ENCODE data around the gene ALMS1.
"Not testable (repeated sequence)": the region's sequence is repeated elsewhere in the genome, so short reads cannot be mapped to it uniquely, and the experiment has no call there.

Gene ALMS1

DNA sequence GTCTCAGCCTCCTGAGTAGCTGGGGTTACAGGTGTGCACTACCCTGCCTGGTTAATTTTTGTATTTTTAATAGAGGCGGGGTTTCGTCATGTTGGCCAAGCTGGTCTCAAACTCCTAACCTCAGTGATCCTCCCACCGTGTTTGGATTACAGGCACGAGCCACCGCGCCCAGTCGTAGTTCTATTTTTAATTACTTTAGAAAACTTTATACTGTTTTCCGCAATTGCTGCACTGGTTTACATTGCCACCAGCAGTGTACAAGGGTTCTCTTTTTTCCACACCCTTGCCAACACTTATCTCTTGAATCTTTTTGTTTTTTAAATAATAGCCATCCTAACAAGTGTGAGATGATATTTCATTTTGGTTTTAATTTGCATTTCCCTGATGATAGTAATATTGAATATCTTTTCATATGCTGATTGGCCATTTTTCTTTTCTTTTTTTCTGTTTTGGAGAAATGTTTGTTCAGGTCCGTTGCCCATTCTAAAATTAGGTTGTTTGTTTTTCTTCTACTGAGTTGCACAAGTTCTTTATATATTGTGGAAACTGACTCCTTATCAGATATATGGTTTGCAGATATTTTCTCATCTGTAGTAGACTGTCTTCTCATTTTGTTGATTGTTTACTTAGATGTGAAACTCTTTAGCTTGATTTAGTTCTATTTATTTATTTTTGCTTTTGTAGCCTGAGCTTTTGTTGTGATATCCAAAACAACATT lies 16.9 kb downstream of the ALMS1 start:
- DNase-seq (ENCODE audit: low spot score) = no peak

DNA sequence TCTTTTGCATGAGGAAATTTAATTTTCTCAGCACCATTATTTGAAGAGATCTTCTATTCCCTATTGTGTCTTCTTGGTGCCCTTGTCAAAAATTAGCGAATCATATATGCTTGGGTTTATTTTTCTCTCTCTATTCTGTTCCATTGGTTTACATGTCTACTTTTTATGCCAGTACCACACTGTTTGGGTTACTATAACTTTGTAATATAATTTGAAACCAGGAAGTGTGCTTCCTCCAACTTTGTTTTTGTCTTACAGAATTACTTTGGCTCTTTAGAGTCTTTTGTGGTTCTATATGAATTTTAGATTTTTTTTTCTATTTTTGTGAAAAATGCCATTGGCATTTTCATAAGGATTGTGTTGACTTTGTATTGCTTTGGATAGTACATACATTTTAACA lies 17.6 kb downstream of the ALMS1 start:
- no peak for DNase-seq (ENCODE audit: low spot score)

DNA sequence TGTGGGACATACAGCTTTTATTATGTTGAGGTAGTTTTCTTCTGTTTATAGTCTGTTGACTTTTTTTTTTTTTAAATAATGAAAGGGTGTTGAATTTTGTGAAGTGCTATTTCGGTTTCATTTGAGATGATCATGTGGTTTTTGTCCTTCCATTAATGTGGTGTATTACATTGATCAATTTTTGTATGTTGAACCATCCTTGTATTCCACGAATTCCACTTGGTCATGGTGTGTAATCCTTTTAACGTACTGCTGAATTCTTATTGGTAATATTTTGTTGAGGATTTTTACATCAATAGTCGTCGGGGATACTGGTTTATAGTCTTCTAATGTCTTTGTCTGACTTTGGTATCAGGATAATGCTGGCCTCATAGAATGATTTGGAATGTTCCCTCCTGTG lies 18.8 kb downstream of the ALMS1 start:
- no peak for DNase-seq (ENCODE audit: low spot score)

DNA sequence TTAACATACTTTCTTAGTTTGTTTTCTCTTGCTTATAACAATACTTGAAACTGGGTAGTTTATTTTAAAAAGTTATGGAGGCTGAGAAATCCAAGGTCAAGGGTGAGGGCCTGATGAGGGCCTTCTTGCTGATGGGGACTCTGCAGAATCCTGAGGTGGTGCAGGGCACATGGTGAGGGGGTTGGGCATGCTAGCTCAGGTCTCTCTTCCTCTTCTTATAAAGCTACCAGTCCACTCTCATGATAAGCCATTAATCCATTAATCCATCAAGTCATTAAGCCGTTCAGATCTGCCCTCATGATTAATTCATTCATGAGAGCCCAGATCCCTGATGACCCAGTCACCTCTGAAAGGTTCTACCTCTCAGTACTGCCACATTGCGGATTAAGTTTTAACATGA lies 21.4 kb downstream of the ALMS1 start:
- no peak for DNase-seq (ENCODE audit: low spot score)

DNA sequence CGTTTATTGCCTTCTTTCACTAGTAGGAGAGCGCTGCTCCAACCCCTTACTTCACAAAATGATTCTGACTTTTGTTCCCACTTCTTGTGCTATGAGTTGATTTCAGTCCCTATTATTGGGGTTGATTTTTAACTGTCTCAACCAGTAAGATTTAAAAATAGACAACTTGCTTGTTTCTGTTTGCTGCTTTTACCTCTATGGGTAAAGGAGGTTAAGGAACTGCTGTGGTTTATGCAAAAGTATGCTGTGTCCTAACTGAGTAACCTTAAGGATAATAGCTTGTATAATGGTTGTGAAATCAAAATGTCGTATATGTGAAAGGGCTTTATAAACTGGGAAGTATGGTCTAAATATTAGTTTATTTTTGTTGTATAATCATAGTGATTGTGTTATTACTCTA lies 22.6 kb downstream of the ALMS1 start:
- DNase-seq (ENCODE audit: low spot score) = no peak

DNA sequence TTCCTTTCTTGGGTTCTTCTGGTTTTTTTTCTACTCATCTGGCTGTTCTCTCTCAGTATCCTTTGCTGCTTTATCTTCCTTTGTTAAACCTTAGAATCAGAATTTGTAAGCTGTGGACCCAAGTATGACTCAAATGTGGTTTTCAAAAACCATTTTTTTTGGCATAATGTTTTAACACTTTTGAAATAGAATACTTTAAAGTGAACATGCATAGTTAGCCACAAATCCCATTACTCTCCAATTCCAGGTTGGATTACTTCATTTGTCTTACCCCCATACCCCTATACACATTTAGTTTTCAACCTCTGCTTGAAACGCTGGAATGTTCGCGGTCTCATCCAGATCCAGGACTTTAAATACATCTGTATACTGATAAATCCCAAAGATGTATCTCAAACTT lies 29.1 kb downstream of the ALMS1 start:
- DNase-seq (ENCODE audit: low spot score) = no peak

DNA sequence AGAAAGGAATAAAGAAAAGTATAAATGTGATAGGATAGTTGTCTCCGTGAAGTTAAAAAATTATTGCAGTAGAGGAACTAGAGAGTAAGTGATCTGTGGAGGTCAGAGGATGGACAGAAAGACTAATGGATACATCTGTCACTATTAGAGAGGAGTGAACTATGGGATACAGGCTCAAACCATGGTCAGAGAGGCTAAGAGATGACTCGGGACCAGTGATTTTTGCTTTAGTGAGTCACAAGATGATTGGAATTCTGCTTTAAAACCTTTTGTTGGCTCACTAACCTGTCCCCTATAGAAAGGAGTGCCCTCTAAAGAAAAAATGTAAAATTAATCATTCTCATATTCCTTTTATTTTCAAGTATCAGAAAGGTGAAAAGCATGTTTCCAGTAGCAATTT lies 30.3 kb downstream of the ALMS1 start:
- no peak for DNase-seq (ENCODE audit: low spot score)

DNA sequence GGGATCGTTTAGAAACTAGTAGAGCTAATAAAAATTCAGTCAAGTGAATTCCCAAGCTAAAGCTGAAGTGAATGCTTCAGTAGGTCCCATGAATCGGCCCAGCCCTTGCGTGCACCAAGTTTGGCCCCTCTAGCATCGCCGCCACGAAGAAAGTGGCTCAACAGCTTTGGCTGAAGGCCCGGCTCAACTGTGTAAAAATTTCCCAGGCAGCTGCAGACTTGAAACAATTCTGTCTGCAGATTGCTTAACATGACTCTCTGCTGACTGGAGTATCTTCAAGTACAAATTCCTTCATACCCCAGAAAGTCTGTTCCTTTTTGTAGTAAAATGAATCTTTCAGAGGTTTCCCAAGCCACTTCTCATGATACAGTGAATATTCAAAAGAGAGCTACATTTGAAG lies 32.7 kb downstream of the ALMS1 start:
- peak; percentile 6 for DNase-seq (ENCODE audit: low spot score)

DNA sequence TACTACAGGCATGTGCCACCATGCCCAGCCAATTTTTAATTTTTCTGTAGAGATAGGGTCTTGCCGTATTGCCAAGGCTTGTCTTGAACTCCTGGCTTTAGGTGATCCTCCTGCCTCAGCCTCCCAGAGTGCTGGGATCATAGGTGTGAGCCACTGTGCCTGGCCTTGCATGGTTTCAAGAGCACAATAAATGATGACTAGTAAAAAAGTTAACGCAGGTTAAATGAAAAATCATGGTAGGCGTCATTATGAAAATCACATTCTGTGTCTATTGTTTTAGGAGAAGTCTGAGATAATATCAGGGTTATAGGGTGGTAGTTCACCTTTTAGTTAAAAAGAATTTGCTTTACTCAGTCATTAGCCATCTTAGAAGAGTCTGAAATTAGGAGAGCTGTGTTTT lies 38.3 kb downstream of the ALMS1 start:
- no peak for DNase-seq (ENCODE audit: low spot score)

DNA sequence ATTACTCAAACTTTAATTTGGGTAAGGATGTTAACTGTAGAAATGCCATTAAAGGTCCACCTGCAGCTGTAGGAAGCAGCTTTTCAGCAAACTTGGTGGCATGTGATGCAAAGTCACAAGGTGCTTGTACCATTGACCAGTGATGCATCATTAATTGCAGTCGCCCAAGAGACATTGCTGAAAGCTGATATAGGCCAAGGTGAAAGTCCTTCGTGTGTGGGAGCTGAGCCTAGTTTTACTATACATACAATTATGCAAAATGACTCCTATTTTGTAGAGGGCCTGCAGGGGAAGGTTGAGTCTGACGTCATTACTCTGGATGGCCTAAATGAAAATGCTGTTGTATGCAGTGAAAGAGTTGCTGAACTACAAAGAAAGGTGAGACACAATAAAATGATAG lies 40.5 kb downstream of the ALMS1 start:
- DNase-seq (ENCODE audit: low spot score) = no peak

DNA sequence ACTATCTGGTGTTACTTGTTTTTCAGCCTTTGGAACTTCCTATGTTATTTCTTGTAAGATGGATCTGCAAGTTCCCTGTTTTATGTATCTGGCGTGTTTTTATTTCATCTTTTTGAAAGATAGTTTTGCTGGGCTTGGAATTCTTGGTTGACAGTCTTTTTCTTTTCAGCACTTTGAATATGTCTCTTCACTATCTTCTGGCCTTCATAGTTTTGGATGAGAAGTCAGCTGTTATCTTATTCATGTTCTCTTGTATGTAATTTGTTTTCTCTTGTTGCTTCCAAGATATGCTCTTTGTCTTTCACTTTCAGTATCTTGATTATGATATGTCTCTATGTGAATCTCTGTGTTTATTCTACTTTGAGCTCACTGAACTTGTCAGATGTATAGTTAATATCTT lies 50.4 kb downstream of the ALMS1 start:
- no peak for DNase-seq (ENCODE audit: low spot score)

DNA sequence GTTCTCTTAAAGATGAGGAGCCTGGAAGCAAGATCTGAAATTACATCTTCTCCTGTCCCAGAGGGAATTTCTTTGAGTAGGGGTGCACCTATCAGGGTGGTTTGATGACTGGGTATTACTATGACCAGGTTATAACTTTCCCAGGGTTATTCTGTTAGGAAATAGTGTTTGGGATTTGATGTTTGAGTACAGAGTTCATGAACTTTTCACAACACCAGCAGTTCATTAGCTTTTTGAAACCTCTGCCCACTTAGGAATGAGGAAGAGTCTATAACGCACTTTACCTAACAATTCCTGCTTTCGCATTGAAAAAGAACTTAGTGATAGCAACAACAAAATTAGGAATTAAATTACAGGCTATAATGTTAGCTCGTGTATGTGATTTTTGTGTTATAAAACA lies 58.6 kb downstream of the ALMS1 start:
- no peak for DNase-seq (ENCODE audit: low spot score)

DNA sequence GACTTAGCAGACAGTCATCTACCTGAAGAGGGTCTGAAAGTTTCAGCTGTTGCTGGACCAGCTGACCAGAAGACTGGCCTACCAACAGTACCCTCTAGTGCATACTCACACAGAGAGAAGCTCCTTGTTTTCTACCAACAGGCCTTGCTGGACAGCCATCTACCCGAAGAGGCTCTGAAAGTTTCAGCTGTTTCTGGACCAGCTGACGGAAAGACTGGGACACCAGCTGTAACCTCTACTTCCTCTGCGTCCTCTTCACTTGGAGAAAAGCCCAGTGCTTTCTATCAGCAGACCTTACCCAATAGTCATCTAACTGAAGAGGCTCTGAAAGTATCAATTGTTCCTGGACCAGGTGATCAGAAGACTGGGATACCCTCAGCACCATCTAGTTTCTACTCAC lies 63.2 kb downstream of the ALMS1 start:
- no peak for DNase-seq (ENCODE audit: low spot score)

DNA sequence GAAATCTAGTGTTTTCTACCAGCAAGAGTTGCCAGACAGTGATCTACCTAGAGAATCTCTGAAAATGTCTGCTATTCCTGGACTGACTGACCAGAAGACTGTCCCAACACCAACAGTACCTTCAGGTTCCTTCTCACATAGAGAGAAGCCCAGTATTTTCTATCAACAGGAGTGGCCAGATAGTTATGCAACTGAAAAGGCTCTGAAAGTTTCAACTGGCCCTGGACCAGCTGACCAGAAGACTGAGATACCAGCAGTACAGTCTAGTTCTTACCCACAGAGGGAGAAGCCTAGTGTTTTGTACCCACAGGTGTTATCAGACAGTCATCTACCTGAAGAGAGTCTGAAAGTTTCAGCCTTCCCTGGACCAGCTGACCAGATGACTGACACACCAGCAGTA lies 63.8 kb downstream of the ALMS1 start:
- DNase-seq (ENCODE audit: low spot score) = no peak

DNA sequence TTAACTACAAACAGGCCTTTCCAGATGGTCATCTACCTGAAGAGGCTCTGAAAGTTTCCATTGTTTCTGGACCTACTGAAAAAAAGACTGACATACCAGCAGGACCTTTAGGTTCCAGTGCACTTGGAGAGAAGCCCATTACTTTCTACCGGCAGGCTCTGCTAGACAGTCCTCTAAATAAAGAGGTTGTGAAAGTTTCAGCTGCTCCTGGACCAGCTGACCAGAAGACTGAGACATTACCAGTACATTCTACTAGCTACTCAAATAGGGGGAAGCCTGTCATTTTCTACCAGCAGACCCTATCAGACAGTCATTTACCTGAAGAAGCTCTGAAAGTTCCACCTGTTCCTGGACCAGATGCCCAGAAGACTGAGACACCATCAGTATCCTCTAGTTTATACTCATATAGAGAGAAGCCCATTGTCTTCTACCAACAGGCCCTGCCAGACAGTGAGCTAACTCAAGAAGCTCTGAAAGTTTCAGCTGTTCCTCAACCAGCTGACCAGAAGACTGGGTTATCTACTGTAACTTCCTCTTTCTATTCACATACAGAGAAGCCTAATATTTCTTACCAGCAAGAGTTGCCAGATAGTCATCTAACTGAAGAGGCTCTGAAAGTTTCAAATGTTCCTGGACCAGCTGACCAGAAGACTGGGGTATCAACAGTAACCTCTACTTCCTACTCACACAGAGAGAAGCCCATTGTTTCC lies 65.8 kb downstream of the ALMS1 start:
- no peak for DNase-seq (ENCODE audit: low spot score)

DNA sequence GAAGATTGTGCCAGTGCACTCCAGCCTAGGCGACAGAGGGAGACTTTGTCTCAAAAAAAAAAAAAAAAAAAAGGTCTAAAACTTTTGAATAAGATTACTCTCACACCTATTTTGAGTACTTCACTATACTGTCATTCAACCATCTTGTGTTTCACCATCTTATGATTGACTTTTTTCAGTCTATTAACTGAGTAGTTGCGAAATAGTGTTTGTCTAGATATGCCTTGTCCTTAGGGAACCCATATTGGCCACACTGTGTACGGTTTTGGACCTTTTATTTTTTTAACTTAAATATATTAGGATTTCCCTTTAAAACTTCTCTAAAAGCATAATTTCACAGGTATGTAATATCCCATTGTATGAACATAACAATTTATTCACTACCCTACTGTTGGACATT lies 72.3 kb downstream of the ALMS1 start:
- DNase-seq (ENCODE audit: low spot score) = no peak

DNA sequence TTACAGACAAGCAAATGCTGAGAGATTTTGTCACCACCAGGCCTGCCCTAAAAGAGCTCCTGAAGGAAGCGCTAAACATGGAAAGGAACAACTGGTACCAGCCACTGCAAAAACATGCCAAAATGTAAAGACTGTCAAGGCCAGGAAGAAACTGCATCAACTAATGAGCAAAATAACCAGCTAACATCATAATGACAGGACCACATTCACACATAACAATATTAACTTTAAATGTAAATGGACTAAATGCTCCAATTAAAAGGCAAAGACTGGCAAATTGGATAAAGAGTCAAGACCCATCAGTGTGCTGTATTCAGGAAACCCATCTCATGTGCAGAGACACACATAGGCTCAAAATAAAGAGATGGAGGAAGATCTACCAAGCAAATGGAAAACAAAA lies 76.8 kb downstream of the ALMS1 start:
- DNase-seq (ENCODE audit: low spot score) = not testable (repeated sequence)

DNA sequence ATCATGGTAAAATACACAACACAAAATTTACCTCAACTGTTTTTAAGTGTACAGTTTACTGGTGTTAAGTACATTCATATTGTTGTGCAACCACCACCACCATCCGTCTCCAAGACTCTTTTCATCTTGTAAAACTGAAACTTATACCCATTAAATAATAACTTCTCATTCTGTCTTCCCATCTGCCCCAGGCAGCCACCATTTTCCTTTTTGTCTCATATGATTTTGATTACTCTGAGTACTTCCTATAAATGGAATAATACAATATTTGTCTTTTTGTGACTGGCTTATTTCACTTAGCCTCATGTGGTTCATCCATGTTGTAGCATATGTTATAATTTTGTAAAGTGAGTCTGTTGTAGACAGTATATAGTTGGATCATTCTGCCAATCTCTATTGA lies 82.7 kb downstream of the ALMS1 start:
- DNase-seq (ENCODE audit: low spot score) = no peak

DNA sequence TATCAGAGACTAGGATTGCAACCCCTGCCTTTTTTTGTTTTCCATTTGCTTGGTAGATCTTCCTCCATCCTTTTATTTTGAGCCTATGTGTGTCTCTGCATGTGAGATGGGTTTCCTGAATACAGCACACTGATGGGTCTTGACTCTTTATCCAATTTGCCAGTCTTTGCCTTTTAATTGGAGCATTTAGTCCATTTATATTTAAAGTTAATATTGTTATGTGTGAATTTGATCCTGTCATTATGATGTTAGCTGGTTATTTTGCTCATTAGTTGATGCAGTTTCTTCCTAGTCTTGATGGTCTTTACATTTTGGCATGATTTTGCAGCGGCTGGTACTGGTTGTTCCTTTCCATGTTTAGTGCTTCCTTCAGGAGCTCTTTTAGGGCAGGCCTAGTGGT lies 98.2 kb downstream of the ALMS1 start:
- not testable (repeated sequence) for DNase-seq (ENCODE audit: low spot score)

DNA sequence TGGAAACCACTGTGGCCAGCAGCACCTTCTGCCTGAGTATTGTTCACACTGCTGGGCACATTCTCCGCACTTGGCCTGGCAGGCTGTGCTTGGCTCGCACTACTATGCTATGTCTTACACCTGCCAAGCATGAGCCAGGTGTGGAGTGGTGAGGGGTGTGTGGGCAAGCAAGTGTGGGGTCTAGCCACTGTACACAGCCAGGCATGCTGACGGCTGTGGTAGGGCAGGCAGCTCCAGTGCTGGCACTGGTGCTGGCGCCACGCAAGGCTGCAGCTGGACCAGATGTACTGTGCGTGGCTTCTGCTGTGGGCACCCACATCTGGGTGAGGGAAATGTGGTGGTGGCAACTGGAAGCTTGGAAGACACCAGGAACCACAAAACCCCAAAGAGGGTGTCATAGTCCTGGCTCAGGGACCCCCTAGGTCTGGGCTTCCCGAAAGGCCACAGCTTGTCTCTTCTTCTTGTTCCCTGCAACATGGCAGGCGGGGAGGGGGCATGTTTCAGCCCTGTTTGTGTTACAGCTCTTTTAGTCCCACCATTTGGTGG lies 101.5 kb downstream of the ALMS1 start:
- no peak for DNase-seq (ENCODE audit: low spot score)

DNA sequence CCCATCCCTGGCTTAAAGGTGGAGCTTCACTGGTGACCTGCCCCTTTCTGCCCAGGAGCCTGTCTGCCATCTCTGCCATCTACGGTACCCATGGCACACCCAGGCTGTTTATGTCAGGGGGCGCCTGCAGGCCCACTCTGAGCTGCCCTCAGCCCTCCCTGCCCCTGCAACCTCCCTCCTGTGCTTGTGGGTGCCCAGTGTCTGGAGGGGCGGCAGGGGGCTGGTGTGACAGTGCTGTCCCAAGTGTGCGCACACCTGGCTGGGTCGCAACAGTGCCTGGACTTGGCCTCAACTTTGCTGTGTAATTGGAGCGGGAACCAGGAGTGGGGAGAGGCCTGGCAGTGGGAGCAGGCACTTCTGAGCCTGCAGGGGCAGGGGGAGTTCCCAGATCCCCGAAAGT lies 102.4 kb downstream of the ALMS1 start:
- no peak for DNase-seq (ENCODE audit: low spot score)

DNA sequence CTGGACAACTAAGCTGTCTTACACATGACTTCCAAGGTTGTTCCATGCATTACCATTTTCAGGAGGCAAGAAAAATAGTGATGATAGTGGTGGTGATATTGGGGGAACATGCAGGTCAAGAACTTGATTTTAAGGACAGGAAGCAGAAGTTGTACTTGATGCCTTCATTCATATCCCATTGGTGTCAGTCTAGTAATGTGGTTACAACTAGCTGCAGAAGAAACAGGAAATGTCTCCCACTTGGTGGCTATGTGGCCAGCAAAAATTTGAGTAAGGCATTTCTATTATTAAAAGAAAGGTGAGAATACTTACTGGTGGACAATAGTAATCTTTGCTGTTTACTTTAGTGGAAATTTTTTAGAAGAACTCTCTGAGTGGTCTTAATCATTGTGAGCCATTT lies 103.4 kb downstream of the ALMS1 start:
- no peak for DNase-seq (ENCODE audit: low spot score)

DNA sequence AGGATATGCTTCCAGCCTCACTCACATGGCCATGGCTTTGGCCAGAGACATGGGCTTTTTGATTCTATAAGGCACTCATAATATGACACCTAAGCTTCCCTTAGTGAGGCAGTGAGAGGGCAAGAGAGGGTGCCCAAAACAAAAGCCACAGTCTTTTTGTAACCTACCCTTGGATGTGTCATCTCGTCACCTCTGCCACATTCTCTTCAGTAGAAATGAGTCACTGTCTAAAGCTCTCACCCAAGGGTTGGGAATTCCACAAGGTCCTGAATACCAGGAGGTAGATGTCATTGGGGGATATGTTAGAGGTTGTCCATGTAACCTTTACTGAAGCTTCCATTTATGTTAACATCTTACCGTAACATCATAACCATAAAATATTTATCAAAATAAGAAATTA lies 108.4 kb downstream of the ALMS1 start:
- DNase-seq (ENCODE audit: low spot score) = peak; percentile 27
